HG02759 (cell line): ENCODE results near the gene NSD1.
"Not testable (repeated sequence)": the region's sequence is repeated elsewhere in the genome, so short reads cannot be mapped to it uniquely, and the experiment has no call there.

Experiments used
- ATAC-seq: cut with Tn5 transposase; IDR thresholded peaks from one replicate; pipeline ENCODE4 v1.9.1; 2021; ENCODE audit warnings: mild to moderate bottlenecking, moderate library complexity; ENCODE audit not compliant: unreplicated experiment

NSD1 gene

DNA sequence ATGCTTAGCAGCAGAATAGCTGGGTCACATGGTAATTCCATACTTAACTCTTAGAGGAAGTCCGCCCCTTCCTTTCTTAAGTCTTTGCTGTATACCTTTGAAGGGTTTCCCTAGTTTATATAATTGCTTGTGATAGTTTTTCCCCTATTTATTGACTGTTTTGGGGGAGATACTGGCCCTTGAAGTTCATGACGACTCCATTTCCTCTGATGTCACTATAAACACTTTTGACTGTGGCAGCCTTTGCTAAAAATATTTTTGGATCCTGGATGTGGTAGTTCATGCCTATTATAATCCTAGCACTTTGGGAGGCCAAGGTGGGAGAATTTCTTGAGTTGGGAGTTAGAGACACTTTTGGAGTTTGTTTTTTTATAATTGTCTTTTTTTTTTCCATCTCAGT is 38.4 kb downstream of the NSD1 start:
- ATAC-seq: no peak

DNA sequence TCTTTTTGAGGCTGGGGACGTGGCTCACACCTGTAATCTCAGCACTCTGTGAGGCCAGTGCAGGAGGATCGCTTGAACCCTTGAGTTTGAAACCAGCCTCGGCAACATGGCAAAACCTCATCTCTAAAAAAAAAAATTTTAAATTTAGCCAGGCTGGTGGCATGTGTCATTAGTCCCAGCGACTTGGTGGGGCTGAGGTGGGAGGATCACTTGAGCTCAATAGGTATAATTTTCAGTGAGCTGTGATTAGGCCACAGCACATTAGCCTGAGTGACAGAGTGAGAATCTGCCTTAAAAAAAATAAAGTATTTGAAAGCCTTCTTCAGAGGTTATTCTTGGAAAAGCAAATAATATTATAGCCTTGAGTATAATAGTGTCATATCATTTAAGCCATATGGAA is 41.8 kb downstream of the NSD1 start:
- no peak for ATAC-seq

DNA sequence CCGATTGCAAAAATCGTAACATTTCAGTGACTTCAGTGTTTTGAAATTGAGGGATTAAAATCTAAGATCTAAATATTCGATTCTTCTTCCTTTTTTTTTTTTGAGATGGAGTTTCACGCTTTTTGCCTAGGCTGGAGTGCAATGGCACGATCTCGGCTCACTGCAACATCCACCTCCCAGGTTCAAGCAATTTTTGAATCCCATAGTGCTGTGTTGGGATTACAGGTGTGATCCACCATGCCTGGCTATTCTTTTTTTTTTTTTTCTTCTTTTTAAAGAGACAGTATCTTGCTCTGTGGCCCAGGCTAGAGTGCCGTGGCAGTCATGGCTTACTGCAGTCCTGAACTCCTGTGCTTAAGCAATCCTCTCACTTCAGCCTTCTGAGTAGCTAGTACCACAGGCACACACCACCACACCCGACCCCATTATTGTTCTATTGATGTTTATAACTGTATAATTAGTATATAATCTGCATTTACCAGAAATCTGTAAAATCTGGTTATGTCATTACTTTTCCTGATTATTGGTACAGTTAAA is 42.7 kb downstream of the NSD1 start:
- no peak for ATAC-seq

DNA sequence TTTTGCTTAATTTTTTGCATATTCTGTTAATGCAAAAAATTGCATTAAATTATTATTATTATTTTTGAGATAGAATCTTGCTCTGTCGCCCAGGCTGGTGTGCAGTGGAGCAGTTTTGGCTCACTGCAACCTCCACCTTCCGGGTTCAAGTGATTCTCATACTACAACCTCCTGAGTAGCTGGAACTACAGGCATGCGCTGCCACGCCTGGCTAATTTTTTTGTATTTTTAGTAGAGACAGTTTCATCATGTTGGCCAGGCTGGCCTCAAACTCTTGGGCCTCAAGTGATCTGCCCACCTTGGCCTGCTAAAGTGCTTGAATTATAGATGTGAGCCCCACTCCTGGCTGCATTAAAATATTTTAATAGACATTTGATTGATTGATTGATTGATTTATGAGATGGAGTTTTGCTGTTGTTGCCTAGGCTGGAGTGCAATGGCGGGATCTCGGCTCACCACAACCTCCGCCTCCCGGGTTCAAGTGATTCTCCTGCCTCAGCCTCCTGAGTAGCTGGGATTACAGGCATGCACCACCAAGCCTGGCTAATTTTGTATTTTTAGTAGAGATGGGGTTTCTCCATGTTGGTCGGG is 44.4 kb downstream of the NSD1 start:
- not testable (repeated sequence) for ATAC-seq

DNA sequence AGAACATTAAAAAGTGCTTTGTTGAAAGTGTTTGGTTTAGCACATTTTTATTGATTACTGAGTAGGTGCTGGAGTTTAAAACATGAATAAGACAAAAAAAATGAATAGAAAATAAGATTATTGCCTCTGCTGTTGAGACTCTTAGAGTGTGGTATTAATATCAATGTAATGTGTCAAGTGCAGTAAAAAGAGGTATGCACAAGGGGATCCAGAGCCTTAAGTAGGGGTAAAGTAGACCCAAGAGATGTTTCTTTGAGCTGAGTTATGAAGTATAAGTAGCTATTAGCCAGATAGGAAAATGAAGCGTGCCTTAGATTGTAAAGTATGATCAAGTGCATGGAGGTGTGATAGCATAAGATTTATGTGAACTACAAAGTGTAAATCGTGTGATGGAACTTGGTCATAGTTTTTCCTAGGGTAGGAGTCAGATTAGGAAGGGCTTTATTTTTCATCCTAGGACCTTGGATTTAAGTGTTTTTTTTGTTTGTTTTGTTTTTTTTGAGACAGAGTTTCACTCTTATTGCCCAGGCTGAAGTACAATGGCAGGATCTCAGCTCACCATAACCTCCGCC is 45.2 kb downstream of the NSD1 start:
- no peak for ATAC-seq

DNA sequence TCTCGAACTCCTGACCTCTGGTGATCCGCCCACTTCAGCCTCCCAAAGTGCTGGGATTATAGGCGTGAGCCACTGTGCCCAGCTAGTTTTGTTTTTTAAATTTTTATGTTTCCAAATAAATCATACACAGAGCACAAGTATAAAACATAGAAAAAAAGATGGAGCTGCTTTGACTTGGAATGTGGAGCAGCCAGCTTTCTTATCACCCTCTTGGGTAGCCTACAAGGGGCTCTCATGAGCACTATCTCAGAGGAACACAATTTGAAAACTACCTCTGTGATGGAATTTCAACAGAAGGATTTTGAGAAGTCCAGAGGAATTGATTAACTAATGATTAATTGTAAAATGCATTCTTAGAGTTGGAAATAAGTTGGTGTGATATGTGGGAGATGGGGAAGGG is 45.9 kb downstream of the NSD1 start:
- no peak for ATAC-seq

DNA sequence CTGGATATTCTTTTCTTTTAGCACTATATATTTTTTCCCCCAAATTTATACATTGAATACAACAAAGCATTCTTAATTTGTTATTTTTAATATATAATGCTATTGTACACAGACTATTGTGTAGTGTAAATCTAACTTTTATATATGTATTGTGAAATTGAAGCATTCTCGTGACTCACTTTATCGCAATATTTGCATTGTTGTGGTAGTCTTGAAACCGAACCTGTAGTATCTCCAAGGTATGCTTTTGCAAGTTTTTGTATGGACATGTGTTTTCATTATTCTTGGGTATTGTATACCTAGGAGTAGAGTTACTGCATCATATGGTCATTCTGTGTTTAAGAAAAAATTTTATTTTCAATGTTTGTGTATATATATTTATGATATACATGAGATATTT is 49.6 kb downstream of the NSD1 start:
- ATAC-seq: no peak

DNA sequence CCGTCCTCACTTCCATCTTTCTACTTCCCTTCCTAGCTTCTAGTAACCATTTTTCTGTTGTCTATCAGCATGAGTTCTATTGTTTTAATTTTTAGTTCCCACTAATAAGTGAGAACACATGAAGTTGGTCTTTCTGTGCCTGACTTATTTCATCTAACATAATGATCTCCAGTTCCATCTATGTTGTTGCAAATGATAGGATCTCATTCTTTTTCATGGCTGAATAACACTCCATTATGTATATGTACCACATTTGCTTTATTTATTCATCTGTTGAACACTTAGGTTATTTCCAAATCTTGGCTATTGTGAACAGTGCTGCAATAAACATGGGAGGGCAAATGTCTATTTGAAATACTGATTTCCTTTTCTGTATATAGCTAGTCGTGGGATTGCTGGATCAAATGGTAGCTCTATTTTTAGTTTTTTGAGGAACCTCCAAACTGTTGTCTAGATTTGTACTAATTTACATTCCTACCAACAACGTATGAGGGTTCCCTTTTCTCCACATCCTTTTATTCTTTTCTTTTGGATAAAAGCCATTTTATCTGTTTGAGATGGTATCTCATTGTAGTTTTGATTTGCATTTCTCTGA is 50.3 kb downstream of the NSD1 start:
- no peak for ATAC-seq

DNA sequence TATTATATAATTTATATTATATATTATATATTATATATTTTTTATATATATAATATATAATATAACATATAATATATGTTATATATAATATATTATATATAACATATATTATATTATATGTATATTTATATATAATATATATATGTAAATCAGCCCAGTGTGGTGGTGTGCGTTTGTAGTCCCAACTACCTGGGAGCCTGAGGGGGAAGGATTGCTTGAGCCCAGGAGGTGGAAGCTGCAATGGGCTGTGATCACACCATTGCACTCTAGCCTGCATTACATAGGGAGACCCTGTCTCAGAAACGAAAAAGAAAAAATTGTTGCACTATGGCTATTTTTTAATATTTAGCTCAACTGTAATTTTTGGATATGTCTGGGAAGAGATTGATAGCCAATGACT is 52.4 kb downstream of the NSD1 start:
- ATAC-seq: no peak

DNA sequence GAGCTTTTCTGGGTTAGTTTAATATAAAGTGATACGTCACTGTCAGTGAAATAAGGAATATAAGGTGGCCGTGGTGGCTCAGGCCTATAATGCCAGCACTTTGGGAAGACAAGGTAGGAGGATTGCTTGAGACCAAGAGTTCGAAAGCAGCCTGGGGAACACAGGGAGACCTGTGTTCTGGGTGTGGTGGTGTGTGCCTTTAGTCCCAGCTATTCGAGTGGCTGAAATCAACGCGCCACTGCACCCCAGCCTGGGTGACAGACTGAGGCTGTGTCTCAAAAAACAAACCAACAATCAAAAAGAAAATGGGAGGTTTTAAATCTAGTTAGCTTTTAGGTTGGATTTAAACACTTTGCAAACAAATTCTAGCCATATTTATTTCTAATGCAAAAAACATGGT is 53.1 kb downstream of the NSD1 start:
- ATAC-seq: no peak

DNA sequence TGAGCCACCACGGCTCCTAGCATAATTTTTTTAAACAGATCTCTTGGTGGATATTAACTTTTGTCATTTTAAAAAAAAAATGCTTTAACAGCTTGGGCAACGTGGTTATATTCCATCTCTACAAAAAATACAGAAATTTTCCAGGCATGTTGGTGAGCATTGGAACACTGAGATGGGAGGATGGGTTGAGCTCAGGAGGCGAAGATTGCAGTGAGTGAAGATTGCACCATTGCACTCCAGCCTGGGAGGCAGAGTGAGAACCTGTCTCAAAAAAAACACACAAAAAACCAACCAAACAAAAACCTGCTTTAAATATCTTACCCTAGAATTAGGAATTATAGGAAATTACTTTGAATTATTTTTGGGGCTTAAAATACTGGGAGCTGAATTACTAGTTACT is 55.2 kb downstream of the NSD1 start:
- no peak for ATAC-seq

DNA sequence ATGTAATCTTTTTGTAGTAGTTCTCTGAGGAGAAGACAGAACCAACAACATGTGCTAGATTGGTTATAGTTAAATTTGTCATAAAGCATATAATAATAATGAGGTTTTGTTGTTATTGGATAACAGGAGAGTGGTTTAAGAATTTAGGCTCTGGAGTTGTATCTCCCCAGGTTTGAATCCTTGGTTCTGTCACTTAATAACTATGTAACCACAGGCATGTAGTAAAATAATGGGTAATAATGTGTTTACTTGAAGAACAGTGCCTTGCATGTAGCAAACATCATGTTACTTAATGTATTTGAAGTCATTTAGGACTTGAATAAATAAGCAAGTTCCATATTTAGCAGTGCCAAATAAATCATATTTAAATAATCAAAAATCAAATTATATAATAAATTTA is 55.8 kb downstream of the NSD1 start:
- no peak for ATAC-seq

DNA sequence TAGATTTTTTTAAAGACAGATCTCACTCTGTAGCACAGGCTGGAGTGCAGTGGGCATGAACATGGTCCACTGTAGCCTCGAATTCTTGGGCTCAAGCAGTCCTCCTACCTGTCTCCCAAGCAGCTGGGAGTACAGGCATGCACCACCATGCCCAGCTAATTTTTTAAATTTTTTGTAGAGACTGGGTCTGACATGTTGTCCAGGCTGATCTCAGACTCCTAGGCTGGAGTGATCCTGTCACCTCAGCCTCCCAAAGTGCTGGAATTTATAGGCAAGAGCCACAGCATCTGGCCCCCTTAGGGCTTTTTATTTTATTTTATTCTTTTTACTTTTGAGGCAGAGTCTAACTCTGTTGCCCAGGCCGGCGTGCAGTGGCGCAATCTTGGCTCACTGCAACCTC is 56.4 kb downstream of the NSD1 start:
- no peak for ATAC-seq

DNA sequence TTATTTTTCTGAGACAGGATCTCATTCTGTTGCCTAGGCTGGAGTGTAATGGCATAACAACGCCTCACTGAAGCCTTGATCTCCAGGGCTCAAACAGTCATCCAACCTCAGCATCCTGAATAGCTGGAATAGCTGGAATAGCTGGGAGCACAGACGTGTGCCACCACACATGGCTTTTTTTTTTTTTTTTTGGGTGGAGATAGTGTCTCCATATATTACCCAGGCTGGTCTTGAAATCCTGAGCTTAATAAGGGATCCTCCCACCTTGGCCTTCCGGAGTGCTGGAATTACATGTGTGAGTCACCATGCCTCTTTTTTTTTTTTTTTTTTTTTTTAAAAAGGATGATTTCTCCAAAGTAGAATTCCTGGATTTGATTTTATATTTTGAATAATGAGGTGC is 60.7 kb downstream of the NSD1 start:
- ATAC-seq: no peak

DNA sequence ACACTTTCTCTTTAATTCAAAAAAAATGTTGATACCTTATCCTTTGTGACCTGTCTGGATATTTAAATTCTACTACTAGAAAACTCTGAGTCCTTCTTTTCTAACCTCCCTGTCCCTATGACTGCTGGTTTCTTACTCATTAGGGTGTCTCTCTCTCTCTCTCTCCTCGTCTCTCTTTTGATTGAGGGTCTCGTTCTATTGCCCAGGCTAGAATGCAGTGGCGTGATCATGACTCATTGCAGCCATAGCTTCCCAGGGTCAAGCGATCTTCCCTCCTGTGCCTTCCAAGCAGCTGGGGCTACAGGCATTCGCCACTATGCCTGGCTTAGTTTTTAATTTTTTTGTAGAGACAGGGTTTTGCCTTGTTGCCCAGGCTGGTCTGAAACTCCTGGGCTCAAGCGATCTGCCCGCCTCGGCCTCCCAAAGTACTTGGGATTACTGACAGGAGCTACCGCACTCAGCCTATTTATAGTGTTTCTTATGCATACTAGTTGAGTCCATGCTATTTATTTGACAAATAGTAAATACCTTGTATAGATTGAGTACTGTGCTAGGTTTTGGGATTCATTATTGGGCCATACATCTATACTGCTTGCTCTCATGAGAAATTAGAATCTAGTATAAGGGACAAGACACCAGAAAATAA is 61.9 kb downstream of the NSD1 start:
- no peak for ATAC-seq

DNA sequence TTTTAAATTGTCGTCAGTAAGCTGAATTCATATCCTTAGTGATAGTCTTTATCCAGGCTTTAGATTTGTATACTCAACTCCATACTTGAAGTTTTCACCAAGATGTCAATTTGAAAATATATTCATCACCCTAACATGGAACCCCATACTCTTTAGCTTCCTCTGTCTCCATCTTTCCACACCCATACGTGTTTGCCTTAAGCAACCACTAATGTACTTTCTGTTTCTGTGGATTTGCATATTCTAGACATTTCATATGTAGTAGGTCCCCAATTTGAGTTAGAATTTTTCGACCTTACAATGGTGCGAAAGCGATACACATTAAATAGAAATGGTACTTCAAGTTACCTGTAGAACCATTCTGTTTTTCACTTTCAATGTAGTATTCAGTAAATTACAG is 65.2 kb downstream of the NSD1 start:
- ATAC-seq: no peak

DNA sequence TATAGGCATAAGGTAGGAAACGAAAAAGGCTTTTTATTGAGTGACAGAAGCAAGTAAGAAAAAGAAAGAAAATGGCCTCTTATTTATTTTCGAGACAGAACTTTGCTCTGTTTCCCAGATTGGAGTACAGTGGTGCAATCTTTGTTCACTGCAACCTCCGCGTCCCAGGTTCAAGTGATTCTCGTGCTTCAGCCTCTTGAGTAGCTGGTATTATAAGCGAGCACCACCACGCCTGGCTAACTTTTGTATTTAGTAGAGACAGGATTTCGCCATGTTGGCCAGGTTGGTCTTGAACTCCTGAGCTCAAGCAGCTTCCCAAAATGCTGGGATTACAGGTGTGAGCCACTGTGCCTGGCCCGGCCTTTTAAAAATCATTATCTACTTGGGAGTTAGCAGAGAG is 70.7 kb downstream of the NSD1 start:
- ATAC-seq: no peak

DNA sequence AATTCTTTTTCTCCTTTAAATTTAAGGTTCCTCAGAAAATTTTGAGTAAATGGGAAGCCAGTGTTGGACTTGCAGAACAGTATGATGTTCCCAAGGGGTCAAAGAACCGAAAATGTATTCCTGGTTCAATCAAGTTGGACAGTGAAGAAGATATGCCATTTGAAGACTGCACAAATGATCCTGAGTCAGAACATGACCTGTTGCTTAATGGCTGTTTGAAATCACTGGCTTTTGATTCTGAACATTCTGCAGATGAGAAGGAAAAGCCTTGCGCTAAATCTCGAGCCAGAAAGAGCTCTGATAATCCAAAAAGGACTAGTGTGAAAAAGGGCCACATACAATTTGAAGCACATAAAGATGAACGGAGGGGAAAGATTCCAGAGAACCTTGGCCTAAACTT is 76.0 kb downstream of the NSD1 start:
- no peak for ATAC-seq

DNA sequence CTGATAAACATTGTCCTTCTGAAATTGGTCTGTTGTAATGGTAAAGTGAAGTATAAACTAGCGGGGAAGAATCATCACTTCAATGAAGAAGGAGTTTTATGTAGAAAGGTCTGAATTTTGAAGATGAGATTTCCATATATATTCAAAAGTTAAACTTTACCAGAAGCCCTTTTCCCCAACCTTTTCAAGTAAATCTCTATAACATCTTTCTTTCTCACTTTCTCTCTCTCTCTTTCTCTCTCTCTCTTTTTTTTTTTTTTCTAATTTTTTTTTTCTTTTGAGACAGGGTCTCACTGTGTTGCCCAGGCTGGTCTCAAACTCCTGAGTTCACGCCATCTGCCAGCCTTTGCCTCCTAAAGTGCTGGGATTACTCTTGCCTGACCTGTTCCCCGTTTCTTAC is 78.7 kb downstream of the NSD1 start:
- no peak for ATAC-seq

DNA sequence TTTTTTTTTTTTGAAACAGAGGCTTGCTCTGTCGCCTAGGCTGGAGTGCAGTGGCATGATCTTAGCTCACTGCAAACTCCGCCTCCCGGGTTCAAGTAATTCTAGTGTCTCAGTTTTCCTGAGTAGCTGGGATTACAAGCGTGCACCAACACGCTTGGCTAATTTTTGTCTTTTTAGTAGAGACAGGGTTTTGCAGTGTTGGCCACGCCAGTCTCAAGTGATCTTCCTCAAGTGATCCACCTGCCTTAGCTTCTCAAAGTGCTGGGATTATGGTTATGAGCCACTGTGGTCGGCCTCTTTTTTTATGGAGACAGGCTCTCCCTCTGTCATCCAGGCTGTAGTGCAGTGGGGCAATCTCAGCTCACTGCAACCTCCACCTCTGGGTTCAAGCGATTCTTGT is 87.0 kb downstream of the NSD1 start:
- ATAC-seq: no peak

DNA sequence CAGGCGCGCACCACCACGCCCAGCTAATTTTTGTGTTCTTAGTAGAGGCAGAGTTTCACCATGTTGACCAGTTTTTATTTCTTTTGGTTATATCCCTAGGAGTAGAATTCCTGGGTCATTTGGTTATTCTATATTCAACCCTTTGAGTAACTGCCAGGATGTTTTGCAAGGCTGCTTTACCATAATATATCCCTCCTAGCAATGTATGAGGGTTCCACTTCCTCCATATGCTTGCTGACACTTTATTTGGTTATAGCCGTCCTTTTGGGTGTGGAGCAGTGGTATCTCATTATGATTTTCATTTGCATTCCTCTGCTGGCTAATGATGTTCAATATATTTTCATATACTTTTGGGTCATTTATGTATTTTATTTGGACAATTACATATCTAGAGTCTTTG is 88.7 kb downstream of the NSD1 start:
- no peak for ATAC-seq

DNA sequence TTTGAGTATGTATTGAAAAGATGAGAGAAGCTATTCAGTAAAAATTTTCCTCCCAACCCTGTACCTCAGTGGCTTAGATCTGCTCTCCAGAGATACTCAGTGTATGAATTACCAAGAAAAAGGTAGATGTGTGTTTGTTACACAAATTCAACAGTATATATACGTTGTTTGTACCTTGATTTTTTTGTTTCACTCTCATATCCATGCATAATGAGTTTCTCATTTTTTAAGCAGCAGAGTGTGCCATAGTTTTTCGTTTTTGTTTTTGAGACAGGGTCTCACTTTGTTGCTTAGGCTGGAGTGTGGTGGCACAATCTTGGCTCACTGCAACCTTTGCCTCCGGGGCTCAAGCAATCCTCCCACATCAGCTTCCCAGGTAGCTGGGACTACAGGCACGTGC is 92.2 kb downstream of the NSD1 start:
- ATAC-seq: no peak
